Mucosa of rectum (tissue), 2 donors: ENCODE results near the gene CXCL13.
A peak's percentile ranks its signal among the peaks of the same experiment; 100 is the strongest.
"Not testable (repeated sequence)": the region's sequence is repeated elsewhere in the genome, so short reads cannot be mapped to it uniquely, and the experiment has no call there.

Experiments used
- H3K27ac ChIP-seq, 2 donors: one replicate each; pipeline ENCODE4 v1.7.0; 2013; ENCODE audit warnings: inconsistent platforms in 2 of 2, low read depth in 2 of 2, low read length in 2 of 2
- H3K27me3 ChIP-seq, 2 donors: one replicate each; pipeline ENCODE4 v1.7.0; 2013; ENCODE audit warnings: low read length in 2 of 2; ENCODE audit not compliant: control insufficient read depth in 2 of 2, insufficient read depth in 2 of 2
- H3K36me3 ChIP-seq, 2 donors: one replicate each; pipeline ENCODE4 v1.7.0; 2013; ENCODE audit warnings: low read length in 2 of 2; ENCODE audit not compliant: control insufficient read depth in 2 of 2, insufficient read depth in 2 of 2
- H3K4me1 ChIP-seq, 2 donors: one replicate each; pipeline ENCODE4 v1.7.0; 2013; ENCODE audit warnings: low read length in 2 of 2, mild to moderate bottlenecking in 1 of 2; ENCODE audit not compliant: control insufficient read depth in 2 of 2, insufficient read depth in 2 of 2
- H3K4me3 ChIP-seq, 2 donors: one replicate each; pipeline ENCODE4 v1.7.0; 2013; ENCODE audit warnings: low read length in 2 of 2
- H3K9ac ChIP-seq, 2 donors: one replicate each; pipeline ENCODE4 v1.7.0; 2013; ENCODE audit warnings: low read length in 2 of 2, low read depth in 1 of 2, mild to moderate bottlenecking in 1 of 2
- H3K9me3 ChIP-seq, 2 donors: one replicate each; pipeline ENCODE4 v1.7.0; 2013; ENCODE audit warnings: low read length in 2 of 2; ENCODE audit not compliant: control insufficient read depth in 2 of 2
- donor health status: healthy.
- donor health status: Normal muscosa, but diverticular disease.

CXCL13 gene, protein sequence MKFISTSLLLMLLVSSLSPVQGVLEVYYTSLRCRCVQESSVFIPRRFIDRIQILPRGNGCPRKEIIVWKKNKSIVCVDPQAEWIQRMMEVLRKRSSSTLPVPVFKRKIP

DNA sequence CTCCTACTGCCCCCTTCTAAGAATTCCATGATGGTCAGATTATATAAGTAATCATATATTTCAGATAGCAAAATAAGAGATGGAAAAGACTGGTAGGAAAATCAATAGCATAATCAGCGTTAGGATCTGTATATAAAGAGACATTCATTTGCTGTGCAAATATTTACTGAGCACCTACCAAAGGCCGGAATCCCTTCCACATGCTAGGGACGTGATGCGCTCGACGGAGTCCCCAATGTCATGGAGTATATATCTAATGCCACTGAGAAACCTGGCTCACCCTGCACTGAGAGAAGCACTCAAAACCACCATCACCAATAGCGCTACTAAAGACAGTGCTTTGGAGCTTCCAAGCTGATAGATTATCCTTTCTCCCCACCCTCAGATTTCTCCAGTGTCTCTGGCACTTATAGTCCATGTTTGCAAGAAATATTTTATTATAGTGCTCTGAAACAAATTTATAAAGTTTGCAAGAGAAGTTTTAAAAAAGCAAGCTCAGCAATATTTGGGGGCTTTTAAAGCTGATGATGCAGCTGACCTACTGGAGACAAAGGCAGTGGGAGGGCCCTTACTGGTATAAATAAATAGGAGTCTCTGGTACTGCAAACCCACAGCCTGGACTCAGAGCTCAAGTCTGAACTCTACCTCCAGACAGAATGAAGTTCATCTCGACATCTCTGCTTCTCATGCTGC is at the start of gene CXCL13:
Gene CXCL13 (plus strand): TSS at position 611 of the 693 bp plus-strand sequence. CDS start 46 bp downstream, at position 657.
- Histone ChIP-seq H3K4me1 (no peaks in the 10 kb centered on the region), H3K36me3 (no peaks in the 10 kb centered on the region), H3K27me3 (no peaks in the 10 kb centered on the region), H3K9me3 (no peaks in the 10 kb centered on the region), H3K4me3 (no peak within 1 kb of the TSS), H3K9ac (no peak within 1 kb of the TSS), H3K27ac (no peak within 1 kb of the TSS)

DNA sequence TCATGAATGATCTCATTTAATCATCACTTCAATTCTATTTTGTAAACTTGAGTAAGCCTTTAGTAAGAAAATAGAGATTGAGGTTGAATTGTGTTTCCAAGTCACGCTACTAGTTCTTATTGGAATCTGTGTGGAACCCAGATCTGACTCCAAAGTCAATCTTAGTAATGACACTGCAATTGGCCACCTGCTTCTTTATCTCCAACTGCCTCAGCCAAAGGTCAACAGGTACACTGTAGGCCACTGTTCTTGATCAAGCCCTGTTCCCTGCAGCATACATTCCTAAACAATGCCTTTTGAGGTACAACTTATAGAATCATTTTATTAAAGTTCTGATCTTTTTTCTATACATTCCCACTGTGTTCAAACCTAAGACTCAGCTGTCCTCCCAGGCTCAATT is 45.5 kb upstream of the CXCL13 start:
- H3K36me3 ChIP-seq = no peaks in the 10 kb centered on the region
- no peaks in the 10 kb centered on the region for H3K27me3 ChIP-seq
- H3K4me3 ChIP-seq = no peak overlapping the region
- no peak overlapping the region for H3K9ac ChIP-seq
- peak overlapping the region in 1 of 2 donors; percentile 10 for H3K27ac ChIP-seq
- H3K4me1 ChIP-seq = no peaks in the 10 kb centered on the region
- H3K9me3 ChIP-seq = peaks cover 0 to 3% of the 10 kb centered on the region in 2 donors

DNA sequence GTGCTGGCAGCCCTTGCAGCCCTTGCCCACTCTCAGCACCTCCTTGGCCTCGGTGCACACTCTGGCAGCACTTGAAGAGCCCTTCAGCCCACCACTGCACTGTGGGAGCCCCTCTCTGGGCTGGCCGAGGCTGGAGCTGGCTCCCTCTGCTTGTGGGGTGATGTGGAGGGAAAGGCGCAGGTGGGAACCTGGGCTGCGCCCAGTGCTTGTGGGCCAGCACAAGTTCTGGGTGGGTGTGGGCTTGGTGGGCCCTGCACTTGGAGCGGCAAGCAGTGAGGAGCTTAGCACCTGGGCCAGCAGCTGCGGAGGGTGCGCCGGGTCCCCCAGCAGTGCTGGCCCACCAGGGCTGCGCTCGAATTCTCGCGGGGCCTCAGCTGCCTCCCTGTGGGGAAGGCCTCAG is 43.9 kb upstream of the CXCL13 start:
- not testable (repeated sequence) for H3K4me3 ChIP-seq, H3K27me3 ChIP-seq, H3K9ac ChIP-seq, H3K36me3 ChIP-seq, H3K27ac ChIP-seq, H3K4me1 ChIP-seq, H3K9me3 ChIP-seq

DNA sequence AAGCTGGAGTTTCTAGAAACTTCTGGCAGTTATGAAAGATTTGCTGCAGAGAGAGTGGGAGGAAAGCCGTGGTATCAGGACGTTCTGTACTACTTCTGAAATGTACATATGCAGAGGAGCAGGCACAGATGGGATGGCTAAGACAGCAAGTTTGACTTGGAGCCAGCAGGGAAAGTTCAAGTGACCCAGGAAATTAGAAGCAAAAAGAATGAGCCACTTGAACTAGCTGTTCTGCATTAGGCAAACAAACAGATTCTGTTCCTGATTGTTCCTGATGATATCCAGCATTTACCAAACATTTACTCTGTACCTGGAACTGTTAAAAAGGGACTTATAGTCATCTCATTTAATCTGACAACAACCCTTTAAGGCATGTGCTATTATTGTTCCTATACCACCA is 41.4 kb upstream of the CXCL13 start:
- H3K9me3 ChIP-seq = no peaks in the 10 kb centered on the region
- H3K4me3 ChIP-seq = no peak overlapping the region
- H3K27ac ChIP-seq = peak overlapping the region in 1 of 2 donors; percentile 11
- H3K36me3 ChIP-seq = no peaks in the 10 kb centered on the region
- H3K4me1 ChIP-seq = no peaks in the 10 kb centered on the region
- H3K9ac ChIP-seq = no peak overlapping the region
- H3K27me3 ChIP-seq = no peaks in the 10 kb centered on the region

DNA sequence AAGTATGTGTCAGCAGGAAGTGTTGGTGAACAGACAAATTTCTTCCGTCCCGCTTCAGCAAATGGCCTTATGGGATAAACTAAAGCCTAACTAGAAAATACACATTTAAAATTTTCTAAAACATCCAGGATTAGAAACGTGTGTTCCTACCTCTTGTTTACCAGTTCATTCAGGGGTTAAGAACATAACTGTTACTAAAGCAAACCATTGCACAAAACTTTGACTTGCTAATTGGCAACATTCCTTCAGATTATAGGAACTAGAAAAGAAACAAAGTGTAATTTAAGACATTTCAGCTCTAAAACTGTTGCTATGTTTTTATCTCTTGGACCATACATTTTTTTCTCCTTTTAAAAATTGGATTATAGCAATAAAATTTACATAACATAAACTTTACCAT is 39.5 kb upstream of the CXCL13 start:
- no peaks in the 10 kb centered on the region for H3K9me3 ChIP-seq
- no peak overlapping the region for H3K4me3 ChIP-seq
- no peaks in the 10 kb centered on the region for H3K4me1 ChIP-seq
- H3K27me3 ChIP-seq = no peaks in the 10 kb centered on the region
- H3K27ac ChIP-seq = no peak overlapping the region
- no peak overlapping the region for H3K9ac ChIP-seq
- H3K36me3 ChIP-seq = no peaks in the 10 kb centered on the region

DNA sequence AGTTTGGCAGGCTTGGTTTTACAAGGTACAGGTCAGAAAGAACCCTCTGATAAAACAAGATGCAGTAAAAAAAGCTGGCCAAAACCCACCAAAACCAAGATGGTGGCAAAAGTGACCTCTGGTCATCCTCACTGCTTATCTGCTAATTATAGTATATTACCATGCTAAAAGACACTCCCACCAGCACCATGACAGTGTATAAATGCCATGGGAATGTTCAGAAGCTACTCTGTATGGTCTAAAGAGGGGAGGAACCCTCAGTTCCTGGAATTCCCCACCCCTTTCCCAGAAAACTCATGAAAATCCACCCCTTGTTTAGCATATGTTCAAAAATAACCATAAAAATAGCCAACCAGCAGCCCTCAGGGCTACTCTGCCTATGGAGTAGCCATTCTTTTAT is 38.1 kb upstream of the CXCL13 start:
- H3K27me3 ChIP-seq = no peaks in the 10 kb centered on the region
- H3K9ac ChIP-seq = no peak overlapping the region
- no peak overlapping the region for H3K4me3 ChIP-seq

DNA sequence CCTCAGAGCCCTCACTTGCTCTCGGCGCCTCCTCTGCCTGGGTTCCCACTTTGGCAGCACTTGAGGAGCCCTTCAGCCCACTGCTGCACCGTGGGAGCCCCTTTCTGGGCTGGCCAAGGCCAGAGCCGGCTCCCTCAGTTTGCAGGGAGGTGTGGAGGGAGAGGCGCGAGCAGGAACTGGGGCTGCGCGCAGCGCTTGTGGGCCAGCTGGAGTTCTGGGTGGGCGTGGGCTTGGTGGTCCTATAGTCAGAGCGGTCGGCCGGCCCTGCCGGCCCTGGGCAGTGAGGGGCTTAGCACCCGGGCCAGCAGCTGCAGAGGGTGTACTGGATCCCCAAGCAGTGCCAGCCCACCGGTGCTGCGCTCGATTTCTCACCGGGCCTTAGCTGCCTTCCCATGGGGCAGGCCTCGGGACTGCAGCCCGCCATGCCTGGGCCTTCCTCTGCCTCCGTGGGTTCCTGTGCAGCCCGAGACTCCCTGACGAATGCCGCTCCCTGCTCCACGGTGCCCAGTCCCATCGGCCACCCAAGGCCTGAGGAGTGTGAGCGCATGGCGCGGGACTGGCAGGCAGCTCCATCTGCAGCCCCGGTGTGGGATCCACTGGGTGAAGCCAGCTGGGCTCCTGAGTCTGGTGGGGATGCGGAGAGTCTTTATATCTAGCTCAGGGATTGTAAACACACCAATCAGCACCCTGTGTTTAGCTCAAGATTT is 35.0 kb upstream of the CXCL13 start:
- not testable (repeated sequence) for H3K4me1 ChIP-seq, H3K9ac ChIP-seq, H3K9me3 ChIP-seq, H3K27ac ChIP-seq, H3K27me3 ChIP-seq, H3K4me3 ChIP-seq, H3K36me3 ChIP-seq

More for the DNA sequence above, 38.1 kb upstream of the CXCL13 start:
- no peaks in the 10 kb centered on the region for H3K36me3 ChIP-seq
- no peak overlapping the region for H3K27ac ChIP-seq
- H3K4me1 ChIP-seq = no peaks in the 10 kb centered on the region
- H3K9me3 ChIP-seq = no peaks in the 10 kb centered on the region

DNA sequence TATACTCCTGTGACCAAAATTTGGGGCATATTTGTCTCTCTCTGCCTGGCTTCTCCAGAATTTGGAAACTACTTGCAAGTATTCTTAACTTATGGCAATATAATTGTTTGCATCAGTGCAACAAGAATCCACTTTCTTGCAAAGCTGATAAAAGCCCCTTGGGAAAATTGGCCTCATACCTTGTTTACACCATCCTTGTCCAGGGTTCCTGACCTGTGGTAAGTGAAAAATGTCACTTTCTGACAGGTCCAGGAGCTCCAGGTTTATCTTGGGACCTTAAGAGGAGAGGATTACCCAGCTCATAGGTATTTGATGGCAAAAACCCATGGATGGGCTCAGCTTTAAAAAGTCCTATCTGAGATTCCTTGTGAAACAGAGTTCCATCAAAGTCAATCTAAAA is 29.3 kb upstream of the CXCL13 start:
- Histone ChIP-seq H3K4me1 (no peaks in the 10 kb centered on the region), H3K27me3 (no peaks in the 10 kb centered on the region), H3K36me3 (no peaks in the 10 kb centered on the region), H3K4me3 (no peak overlapping the region), H3K27ac (no peak overlapping the region), H3K9ac (no peak overlapping the region), H3K9me3 (no peaks in the 10 kb centered on the region)

DNA sequence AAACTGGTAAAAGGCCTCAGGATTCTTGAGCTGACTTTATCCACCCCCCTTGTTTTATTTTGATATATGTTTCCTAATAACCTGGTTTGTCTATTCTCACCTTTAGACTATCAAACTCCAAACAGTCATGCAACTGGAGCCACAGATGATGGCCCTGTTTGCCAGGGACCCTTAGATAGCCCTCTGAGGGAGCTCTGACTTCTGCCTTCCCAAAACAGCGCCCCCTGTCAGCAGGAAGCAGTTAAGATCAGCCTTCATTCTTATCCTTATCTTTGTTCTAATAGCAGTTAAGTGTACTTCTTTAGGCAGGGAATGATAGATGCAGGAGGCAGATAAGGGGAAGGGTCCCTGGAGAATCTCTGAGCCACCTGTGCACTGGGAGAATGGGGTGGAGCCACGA is 27.5 kb upstream of the CXCL13 start:
- H3K27me3 ChIP-seq = no peaks in the 10 kb centered on the region
- H3K36me3 ChIP-seq = no peaks in the 10 kb centered on the region
- no peak overlapping the region for H3K27ac ChIP-seq
- no peaks in the 10 kb centered on the region for H3K9me3 ChIP-seq
- H3K4me3 ChIP-seq = no peak overlapping the region
- no peak overlapping the region for H3K9ac ChIP-seq
- no peaks in the 10 kb centered on the region for H3K4me1 ChIP-seq

DNA sequence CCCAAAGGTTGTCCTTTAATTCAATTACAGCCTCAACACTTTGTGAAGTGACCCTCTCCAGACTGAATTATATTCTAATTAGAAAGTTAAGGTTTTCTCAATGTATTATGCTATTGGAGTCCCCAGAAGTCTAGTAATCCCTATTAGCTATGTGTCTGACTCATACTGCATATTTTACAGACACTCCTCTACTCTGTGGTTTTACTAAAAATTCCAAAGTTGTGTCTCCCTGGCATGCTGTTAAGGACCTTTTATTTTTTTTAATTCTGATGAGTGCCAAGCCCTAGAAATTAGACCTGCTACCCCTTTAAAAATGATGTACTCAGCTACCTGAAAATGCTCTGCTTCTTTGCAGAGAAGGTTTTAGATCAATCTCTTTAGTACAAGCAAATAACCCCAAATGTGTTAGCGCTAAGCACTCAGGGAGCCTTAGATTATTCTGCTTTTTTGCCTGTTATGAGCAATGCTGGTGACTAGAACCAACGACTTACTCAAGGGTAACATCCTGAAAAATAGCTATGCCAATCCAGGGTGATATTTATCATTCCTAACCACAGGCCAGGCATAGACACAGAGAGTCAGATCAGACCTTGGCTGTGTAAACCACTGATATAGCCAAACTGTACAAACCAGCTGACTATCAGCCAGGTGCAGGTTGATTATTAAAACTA is 26.1 kb upstream of the CXCL13 start:
- no peak overlapping the region for H3K9ac ChIP-seq

More for the DNA sequence above, 26.1 kb upstream of the CXCL13 start:
- no peaks in the 10 kb centered on the region for H3K27me3 ChIP-seq
- no peaks in the 10 kb centered on the region for H3K36me3 ChIP-seq
- no peak overlapping the region for H3K4me3 ChIP-seq
- no peak overlapping the region for H3K27ac ChIP-seq
- no peaks in the 10 kb centered on the region for H3K9me3 ChIP-seq
- no peaks in the 10 kb centered on the region for H3K4me1 ChIP-seq
